Activated CD4-positive, alpha-beta T cell treated with anti-CD3 and anti-CD28 coated beads, Interleukin-2, amount 50 U/mL, for 4 hours (primary cell): ENCODE results near the gene CCDC148.
A peak's percentile ranks its signal among the peaks of the same experiment; 100 is the strongest.

Experiments used
- DNase-seq, 2 experiments: peaks; one replicate each; pipeline ENCODE4 v3.0.0-alpha.2; 2020

The CCDC148 gene

GRCh38 chr2:158202161-158202815 lies 254.3 kb downstream of the CCDC148 start:
- DNase-seq, result no peak

- no peak for DNase-seq
Observed at GRCh38 chr2:158199928-158200650, 256.5 kb downstream of the CCDC148 start.

GRCh38 chr2:158197940-158198339 lies 258.6 kb downstream of the CCDC148 start:
- no peak for DNase-seq

- DNase-seq, result no peak
Observed at GRCh38 chr2:158194229-158194628, 262.3 kb downstream of the CCDC148 start.

- DNase-seq, result no peak
Observed at GRCh38 chr2:158192515-158193443, 263.8 kb downstream of the CCDC148 start.

- peak; percentile 4 to 7 for DNase-seq
Observed at GRCh38 chr2:158191076-158191895, 265.3 kb downstream of the CCDC148 start.

GRCh38 chr2:158189526-158189925 lies 267.0 kb downstream of the CCDC148 start:
- DNase-seq, result no peak

- no peak for DNase-seq
Observed at GRCh38 chr2:158187908-158188307, 268.6 kb downstream of the CCDC148 start.

GRCh38 chr2:158184556-158185343 lies 271.8 kb downstream of the CCDC148 start:
- no peak for DNase-seq

GRCh38 chr2:158184001-158184400 lies 272.6 kb downstream of the CCDC148 start:
- DNase-seq, result no peak

GRCh38 chr2:158182676-158183295 lies 273.8 kb downstream of the CCDC148 start:
- no peak for DNase-seq

- no peak for DNase-seq
Observed at GRCh38 chr2:158181171-158181570, 275.4 kb downstream of the CCDC148 start.

GRCh38 chr2:158179660-158180059 lies 276.9 kb downstream of the CCDC148 start:
- no peak for DNase-seq

- no peak for DNase-seq
Observed at GRCh38 chr2:158178646-158179045, 277.9 kb downstream of the CCDC148 start.

GRCh38 chr2:158174956-158175355 lies 281.6 kb downstream of the CCDC148 start:
- no peak for DNase-seq

GRCh38 chr2:158174495-158174894 lies 282.1 kb downstream of the CCDC148 start:
- DNase-seq, result no peak

- no peak for DNase-seq
Observed at GRCh38 chr2:158172719-158173118, 283.8 kb downstream of the CCDC148 start.

- no peak for DNase-seq
Observed at GRCh38 chr2:158154596-158154995, 302.0 kb downstream of the CCDC148 start.

- no peak for DNase-seq
Observed at GRCh38 chr2:158153270-158154015, 303.1 kb downstream of the CCDC148 start.

- DNase-seq, result no peak
Observed at GRCh38 chr2:158144914-158145625, 311.5 kb downstream of the CCDC148 start.
